Smooth muscle cell (in vitro differentiated cells): ENCODE data around the gene IER5. TPM values are rescaled to one million over a fixed set of nuclear protein-coding genes. Genes with fewer than 3 reads are reported as not detected.

Source experiments
- DNase-seq: peaks from one replicate; lab custom pipeline; 2025; ENCODE audit not compliant: unreplicated experiment; lab: John Stamatoyannopoulos, UW
- H2AFZ ChIP-seq: fragments of 200-600 bp; sonication (generic); 2 replicates; pipeline ENCODE4 v1.6.0; 2016; ENCODE audit warnings: antibody characterized with exemption, low read depth, mild to moderate bottlenecking
- H3F3A ChIP-seq: fragments of 200-600 bp; sonication (generic); 2 replicates; pipeline ENCODE4 v1.6.0; 2017; ENCODE audit warnings: antibody characterized with exemption, low read depth
- H3K27ac ChIP-seq: fragments of 200-600 bp; sonication (generic); 2 replicates; pipeline ENCODE4 v1.5.1; 2016; ENCODE audit warnings: low read depth, mild to moderate bottlenecking
- H3K27me3 ChIP-seq: fragments of 200-600 bp; sonication (generic); 2 replicates; pipeline ENCODE4 v1.6.1; 2016; ENCODE audit warnings: low read depth, mild to moderate bottlenecking
- H3K36me3 ChIP-seq: fragments of 200-600 bp; sonication (generic); 2 replicates; pipeline ENCODE4 v1.5.1; 2016; ENCODE audit warnings: low read depth
- H3K4me1 ChIP-seq: fragments of 200-600 bp; sonication (generic); 2 replicates; pipeline ENCODE4 v1.5.1; 2016; ENCODE audit warnings: low read depth
- H3K4me2 ChIP-seq: fragments of 200-600 bp; sonication (generic); 2 replicates; pipeline ENCODE4 v1.6.0; 2016; ENCODE audit warnings: mild to moderate bottlenecking
- H3K4me3 ChIP-seq: fragments of 200-600 bp; sonication (generic); 2 replicates; pipeline ENCODE4 v1.5.1; 2016; ENCODE audit warnings: mild to moderate bottlenecking
- H3K79me2 ChIP-seq: fragments of 200-600 bp; sonication (generic); 2 replicates; pipeline ENCODE4 v1.6.0; 2016; ENCODE audit warnings: low read depth, mild to moderate bottlenecking
- H3K9ac ChIP-seq: fragments of 200-600 bp; sonication (generic); 2 replicates; pipeline ENCODE4 v1.6.0; 2016; ENCODE audit warnings: low read depth
- H3K9me3 ChIP-seq: fragments of 200-600 bp; sonication (generic); replicated peaks from 2 replicates; pipeline ENCODE4 v1.5.1; 2016; ENCODE audit warnings: low read depth
- H4K20me1 ChIP-seq: fragments of 200-600 bp; sonication (generic); 2 replicates; pipeline ENCODE4 v1.6.0; 2016; ENCODE audit warnings: low read depth
- CTCF ChIP-seq: fragments of 200-600 bp; sonication (generic); IDR thresholded peaks from 2 replicates; pipeline ENCODE4 v1.5.1; 2017; ENCODE audit warnings: borderline replicate concordance, mild to moderate bottlenecking, antibody characterized with exemption; ENCODE audit not compliant: insufficient read depth, poor library complexity, severe bottlenecking
- WGBS: methylation state at CpG from one replicate; pipeline ENCODE4 v1.1.7; 2016; ENCODE audit warnings: low lambda C conversion rate; 5-methylcytosine and 5-hydroxymethylcytosine counted together
- polyA plus RNA-seq: library from polyadenylated mRNA; unstranded; fragments of >200 nt; fragmentation: Nextera tagmentation; extraction: Ambion mirVana; gene quantifications from 2 replicates; pipeline ENCODE4 v1.2.1, GENCODE V29; 2016
- total RNA-seq: library from RNA; depleted of rRNA; stranded (reverse); fragments of >200 nt; gene quantifications from 2 replicates; pipeline ENCODE4 v1.2.3, GENCODE V29; 2014

The IER5 gene
- total and polyA plus RNA-seq, 2 experiments from 2014 or later: 35.1 to 39.9 TPM

DNA sequence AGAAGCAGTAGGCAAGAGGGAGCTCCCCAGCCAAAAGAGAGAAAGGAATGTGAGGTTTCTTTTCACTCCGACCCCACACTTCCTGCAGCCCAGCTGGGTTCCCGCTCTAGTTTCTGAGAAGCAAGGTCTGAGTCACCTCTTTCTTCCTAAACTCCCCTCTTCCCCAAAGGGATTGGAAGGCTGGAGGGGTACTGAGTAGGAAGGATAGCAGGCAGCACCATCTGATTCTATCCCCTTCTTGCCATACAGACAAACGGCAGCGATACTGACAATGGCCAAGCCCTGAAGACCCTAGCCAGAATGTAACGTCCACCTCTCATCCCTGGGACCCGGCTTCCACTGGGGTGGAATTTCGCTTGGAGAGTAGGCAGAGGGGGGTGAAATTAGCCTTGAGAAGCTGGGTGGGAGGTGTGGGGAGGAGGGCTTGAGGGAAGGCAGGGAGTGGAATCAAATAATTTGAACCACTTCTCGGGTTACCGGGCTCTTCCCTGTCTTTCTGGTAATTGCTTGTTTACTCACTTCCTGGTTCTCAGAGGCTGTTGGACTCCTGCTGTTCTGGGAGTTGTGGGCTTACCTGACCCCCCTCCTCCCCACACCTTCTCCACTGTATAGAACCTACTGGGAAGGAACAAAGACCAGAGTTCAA lies 13.2 kb downstream of the IER5 start:
- Histone ChIP-seq H3K4me3 (no peak overlapping the region), H3K27ac (peak overlapping the region; percentile 90)

GRCh38 chr1:181102841-181103240 lies 14.3 kb downstream of the IER5 start:
- no peaks in the 10 kb centered on the region for H4K20me1 ChIP-seq
- peak overlapping the region; percentile 60 for H3K4me2 ChIP-seq
- no peak for TF ChIP-seq CTCF
- no peak overlapping the region for H2AFZ ChIP-seq
- H3K27me3 ChIP-seq: no peaks in the 10 kb centered on the region
- no peak overlapping the region for H3K9ac ChIP-seq
- H3K79me2 ChIP-seq: no peaks in the 10 kb centered on the region
- H3K27ac ChIP-seq: peak overlapping the region; percentile 93
- H3K4me3 ChIP-seq: no peak overlapping the region
- H3K36me3 ChIP-seq: no peaks in the 10 kb centered on the region
- no peaks in the 10 kb centered on the region for H3K9me3 ChIP-seq
- H3K4me1 ChIP-seq: peaks cover 57% of the 10 kb centered on the region
- DNase-seq: no peak
- H3F3A ChIP-seq: peaks cover 24% of the 10 kb centered on the region

More for the DNA sequence above, 13.2 kb downstream of the IER5 start:
- Histone ChIP-seq H4K20me1 (no peaks in the 10 kb centered on the region), H3K9ac (no peak overlapping the region), H3F3A (peaks cover 27% of the 10 kb centered on the region), H3K79me2 (no peaks in the 10 kb centered on the region), H3K4me1 (peaks cover 61% of the 10 kb centered on the region), H3K4me2 (peak overlapping the region; percentile 60), H3K36me3 (no peaks in the 10 kb centered on the region), H3K27me3 (no peaks in the 10 kb centered on the region), H3K9me3 (no peaks in the 10 kb centered on the region), H2AFZ (no peak overlapping the region)
- TF ChIP-seq CTCF: no peak
- no peak for DNase-seq
- WGBS: 7% methylated on average over 9 of the region's 9 CpGs

GRCh38 chr1:181103399-181103798 lies 14.9 kb downstream of the IER5 start:
- H3K4me2 ChIP-seq: peak overlapping the region; percentile 99

More at GRCh38 chr1:181103399-181103798, 14.9 kb downstream of the IER5 start:
- Histone ChIP-seq H4K20me1 (no peaks in the 10 kb centered on the region), H3K36me3 (no peaks in the 10 kb centered on the region), H3K79me2 (no peaks in the 10 kb centered on the region), H2AFZ (no peak overlapping the region), H3K4me3 (no peak overlapping the region), H3K4me1 (peaks cover 57% of the 10 kb centered on the region), H3K9ac (no peak overlapping the region), H3K27me3 (no peaks in the 10 kb centered on the region), H3F3A (peaks cover 24% of the 10 kb centered on the region), H3K9me3 (no peaks in the 10 kb centered on the region), H3K27ac (peak overlapping the region; percentile 93)
- DNase-seq: no peak
- TF ChIP-seq CTCF: no peak
- WGBS: 88% methylated on average over 7 of the region's 7 CpGs
